Measurements from ENCODE around the gene TMCC2.

The TMCC2 gene

GRCh38 chr1:205301842-205302588, 74.3 kb downstream of the TMCC2 start:
- no peak for DNase-seq (ENCODE audit: low read depth in 2 of 2)

- DNase-seq (ENCODE audit: low read depth in 2 of 2), result no peak
Measured at GRCh38 chr1:205303247-205303888, 75.6 kb downstream of the TMCC2 start.

- DNase-seq (ENCODE audit: low read depth in 2 of 2), result no peak
Measured at GRCh38 chr1:205304046-205304694, 76.4 kb downstream of the TMCC2 start.

GRCh38 chr1:205304695-205305070, 76.9 kb downstream of the TMCC2 start:
- no peak for DNase-seq (ENCODE audit: low read depth in 2 of 2)

- DNase-seq (ENCODE audit: low read depth in 2 of 2), result no peak
Measured at GRCh38 chr1:205306929-205307566, 79.3 kb downstream of the TMCC2 start.

GRCh38 chr1:205309741-205310140, 82.0 kb downstream of the TMCC2 start:
- DNase-seq (ENCODE audit: low read depth in 2 of 2), result no peak

GRCh38 chr1:205310976-205311704, 83.4 kb downstream of the TMCC2 start:
- DNase-seq (ENCODE audit: low read depth in 2 of 2), result no peak

- DNase-seq (ENCODE audit: low read depth in 2 of 2), result no peak
Measured at GRCh38 chr1:205312866-205313562, 85.3 kb downstream of the TMCC2 start.

GRCh38 chr1:205313563-205314308, 86.0 kb downstream of the TMCC2 start:
- DNase-seq (ENCODE audit: low read depth in 2 of 2), result no peak

- no peak for DNase-seq (ENCODE audit: low read depth in 2 of 2)
Measured at GRCh38 chr1:205315008-205315618, 87.4 kb downstream of the TMCC2 start.

GRCh38 chr1:205316161-205316566, 88.4 kb downstream of the TMCC2 start:
- DNase-seq (ENCODE audit: low read depth in 2 of 2), result no peak

GRCh38 chr1:205317311-205317917, 89.7 kb downstream of the TMCC2 start:
- DNase-seq (ENCODE audit: low read depth in 2 of 2), result no peak

- no peak for DNase-seq (ENCODE audit: low read depth in 2 of 2)
Measured at GRCh38 chr1:205318231-205318991, 90.7 kb downstream of the TMCC2 start.

- no peak for DNase-seq (ENCODE audit: low read depth in 2 of 2)
Measured at GRCh38 chr1:205319081-205320018, 91.6 kb downstream of the TMCC2 start.

GRCh38 chr1:205321162-205321958, 93.6 kb downstream of the TMCC2 start, which contains the start of gene NUAK2:
Gene NUAK2, minus strand, starts transcription at chr1:205321745. Its CDS starts 117 bp downstream, at chr1:205321628.
- DNase-seq (ENCODE audit: low read depth in 2 of 2), result peak; percentile 69 to 70

GRCh38 chr1:205321959-205322283, 94.2 kb downstream of the TMCC2 start:
- DNase-seq (ENCODE audit: low read depth in 2 of 2), result no peak

Data from stimulated activated CD4-positive, alpha-beta T cell treated with anti-CD3 and anti-CD28 coated beads, Interleukin-1b, Interleukin-23, amount 100 ng/mL, for 1 hour (primary cell).